HG03039 (cell line): ENCODE measurements around the gene NCOA4.
A peak's percentile ranks its signal among the peaks of the same experiment; 100 is the strongest.
"Not testable (repeated sequence)": the region's sequence is repeated elsewhere in the genome, so short reads cannot be mapped to it uniquely, and the experiment has no call there.

Source experiments
- ATAC-seq: cut with Tn5 transposase; IDR thresholded peaks from one replicate; pipeline ENCODE4 v1.9.1; 2021; ENCODE audit warnings: mild to moderate bottlenecking, moderate library complexity; ENCODE audit not compliant: unreplicated experiment

NCOA4 gene

DNA sequence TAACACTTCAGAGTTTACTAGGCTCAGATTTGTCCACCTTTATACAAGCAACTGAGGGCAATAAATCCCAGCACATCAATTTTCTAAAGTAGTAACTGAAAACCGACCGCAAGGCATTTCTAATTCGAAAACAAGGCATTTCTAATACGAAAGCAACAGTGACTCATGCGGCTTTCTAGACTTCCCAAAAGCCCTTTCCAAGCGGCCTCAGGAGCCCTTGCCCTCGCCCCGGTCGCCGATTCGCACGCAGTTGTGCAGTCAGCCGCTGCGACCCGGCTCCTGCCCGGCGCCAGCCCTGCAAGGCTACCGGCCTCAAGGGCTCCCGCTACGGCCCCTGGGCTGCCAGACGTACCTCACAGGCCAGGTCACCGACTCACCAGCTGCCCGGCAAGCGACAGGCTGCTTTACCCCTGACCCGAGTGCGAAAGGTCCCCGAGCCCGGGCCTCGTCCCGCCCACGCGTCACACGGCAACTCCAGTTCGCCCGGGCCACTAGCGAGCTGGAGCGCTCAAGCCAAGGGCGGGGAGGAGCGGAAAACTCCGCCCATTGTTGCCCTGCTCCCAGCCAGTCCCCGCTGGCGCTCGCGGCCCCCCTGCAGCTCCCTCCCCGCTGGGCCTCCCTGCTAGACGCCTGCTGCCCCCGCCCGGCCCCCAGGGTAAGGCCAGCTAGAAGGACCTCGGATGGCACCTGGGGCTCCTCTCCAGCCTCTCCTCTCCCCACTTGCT is 7.3 kb downstream of the NCOA4 start:
- ATAC-seq, result peak; percentile 91

DNA sequence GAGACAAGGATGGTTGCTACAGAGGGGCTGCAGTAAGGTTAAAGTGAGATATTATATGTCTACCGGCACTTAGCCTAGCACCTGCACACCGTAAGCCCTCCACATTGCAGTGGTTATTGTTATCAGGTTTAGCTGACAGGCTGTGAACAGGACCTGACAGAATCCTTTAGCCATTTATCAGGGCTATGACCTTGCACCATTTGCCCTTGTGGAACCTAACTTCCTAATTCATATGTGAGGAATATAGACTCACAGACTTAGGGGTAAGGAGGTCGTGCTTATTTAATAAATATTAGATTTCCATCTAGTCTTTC is 10.1 kb downstream of the NCOA4 start:
- ATAC-seq, result no peak

DNA sequence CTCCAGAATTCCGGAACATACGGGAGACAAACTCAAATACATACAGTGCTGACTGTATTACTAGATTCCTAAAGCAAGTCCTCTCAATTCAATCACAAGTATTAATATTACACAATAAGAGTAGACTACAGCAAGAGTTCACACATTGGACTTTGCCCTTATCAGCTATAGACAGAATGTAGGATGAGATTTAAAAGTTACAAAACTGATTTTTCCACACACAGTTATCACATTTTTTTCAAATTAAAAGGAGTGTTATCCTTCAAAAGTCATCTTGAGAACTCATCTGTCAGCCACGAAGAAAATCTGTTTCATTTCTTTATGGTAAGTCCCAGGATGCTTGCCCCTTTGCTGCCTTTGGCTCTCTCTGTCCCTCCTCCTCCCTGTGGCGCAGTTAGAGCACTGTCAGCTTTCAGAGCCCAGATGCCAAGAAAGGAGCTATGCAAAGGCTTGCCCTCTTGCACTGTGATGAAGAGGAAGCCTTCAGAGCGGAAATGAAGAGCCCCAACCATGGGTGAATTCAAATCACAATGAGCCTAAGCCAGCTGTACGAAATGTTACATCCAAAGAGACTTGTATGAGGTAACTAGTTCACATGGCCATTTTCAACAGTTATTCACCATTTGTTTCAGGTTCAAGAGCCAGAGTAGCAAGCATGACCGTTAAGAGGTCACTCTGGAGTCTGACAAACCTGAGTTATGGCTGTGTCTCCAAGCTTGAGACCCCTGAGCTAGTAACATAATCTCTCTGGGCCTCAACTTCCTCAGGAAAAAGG is 10.7 kb downstream of the NCOA4 start:
- ATAC-seq, result no peak

DNA sequence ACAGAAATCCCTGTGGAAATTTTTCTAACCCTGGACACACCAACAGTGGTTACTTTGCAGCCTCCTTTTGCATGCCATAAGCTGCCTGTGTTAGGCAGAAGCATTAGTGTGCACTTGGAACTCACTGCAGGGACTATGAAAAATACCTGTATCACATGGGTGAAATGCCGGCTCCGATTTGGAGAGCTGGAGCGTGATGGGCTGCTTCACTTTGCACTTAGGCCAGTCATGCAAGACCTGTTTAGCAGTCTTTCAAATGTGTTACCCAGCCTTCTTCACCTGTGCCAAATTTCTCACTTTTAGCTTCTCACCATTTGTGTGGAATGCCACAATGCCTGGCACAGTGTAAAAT is 11.3 kb downstream of the NCOA4 start:
- ATAC-seq, result no peak

GRCh38 chr10:46018453-46019176 is 11.8 kb downstream of the NCOA4 start:
- ATAC-seq, result no peak

GRCh38 chr10:46017733-46018132 is 12.7 kb downstream of the NCOA4 start:
- no peak for ATAC-seq

DNA sequence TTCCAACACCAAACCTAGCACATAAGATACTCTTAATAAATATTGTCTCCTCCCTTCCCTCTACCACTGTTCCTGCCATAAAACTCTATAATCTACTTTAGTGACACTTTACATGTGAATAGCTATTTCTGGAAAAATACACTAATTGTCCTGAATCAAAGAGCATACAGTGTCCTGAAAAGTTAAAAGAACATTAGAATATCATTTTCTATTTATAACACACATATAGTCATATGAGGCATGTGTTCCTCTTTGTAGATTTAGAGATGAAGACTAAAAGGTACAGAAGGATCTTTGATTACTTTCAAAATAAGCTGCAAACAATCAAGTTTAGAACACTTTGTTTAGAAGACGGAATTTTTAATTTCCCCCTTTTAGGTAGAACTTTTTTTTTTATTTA is 13.6 kb downstream of the NCOA4 start:
- ATAC-seq, result no peak

- no peak for ATAC-seq
Observed at GRCh38 chr10:46016190-46016589, 14.2 kb downstream of the NCOA4 start.

DNA sequence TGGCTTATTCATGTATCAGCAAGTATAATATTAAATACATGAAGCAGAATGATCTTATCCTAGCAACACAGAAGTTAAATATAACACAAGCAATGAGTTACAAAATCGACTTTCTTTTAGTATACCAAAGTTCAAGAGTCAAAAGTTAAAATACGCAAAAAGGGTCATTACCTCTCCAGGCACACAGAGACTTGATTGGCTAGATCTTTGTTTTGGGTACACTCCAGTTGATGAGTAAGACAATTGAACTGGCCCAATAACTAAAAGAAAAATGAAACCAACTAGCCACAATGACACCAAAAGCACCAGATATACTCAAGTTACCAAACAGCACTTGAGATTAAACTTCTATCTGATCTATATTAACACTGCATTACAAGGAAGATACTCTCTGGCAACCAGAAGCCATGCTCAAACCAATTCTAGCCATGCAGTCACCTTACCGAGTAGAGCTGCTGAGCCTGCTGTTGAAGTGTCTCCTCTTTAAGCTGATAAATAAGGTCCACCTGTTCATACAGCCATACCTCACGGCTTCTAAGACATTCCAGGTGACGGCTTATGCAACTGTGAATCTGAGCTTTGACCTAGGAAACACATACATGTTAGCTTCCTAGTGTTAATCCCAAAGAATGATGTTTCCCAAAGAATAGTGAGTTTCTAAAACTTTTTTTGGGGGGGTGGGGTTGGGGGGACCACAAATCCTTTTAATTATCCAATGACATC is 15.6 kb downstream of the NCOA4 start:
- no peak for ATAC-seq

- ATAC-seq, result no peak
Observed at GRCh38 chr10:46014206-46014605, 16.2 kb downstream of the NCOA4 start.

- ATAC-seq, result no peak
Observed at GRCh38 chr10:46012746-46013145, 17.7 kb downstream of the NCOA4 start.

DNA sequence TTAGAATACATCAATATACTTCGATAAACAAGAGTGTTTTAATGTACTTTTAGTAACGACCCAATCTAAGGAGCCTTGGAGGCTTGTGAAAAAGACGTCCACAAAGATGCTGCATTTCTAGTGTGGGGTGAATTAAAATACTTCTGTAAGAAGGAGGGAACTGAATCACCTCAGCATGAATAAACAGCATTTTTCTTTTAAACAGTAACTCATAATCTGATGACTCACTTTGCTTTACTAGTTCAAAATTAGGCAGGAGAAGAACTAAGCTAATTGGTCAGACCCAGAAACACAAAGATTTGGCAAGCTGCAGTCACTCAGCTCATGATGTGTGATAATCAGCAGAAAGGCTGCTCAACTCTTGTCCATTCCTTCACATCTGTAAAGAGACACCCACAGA is 24.2 kb downstream of the NCOA4 start:
- no peak for ATAC-seq

- ATAC-seq, result no peak
Observed at GRCh38 chr10:46005383-46005782, 25.0 kb downstream of the NCOA4 start.

- no peak for ATAC-seq
Observed at GRCh38 chr10:46004963-46005362, 25.5 kb downstream of the NCOA4 start.

DNA sequence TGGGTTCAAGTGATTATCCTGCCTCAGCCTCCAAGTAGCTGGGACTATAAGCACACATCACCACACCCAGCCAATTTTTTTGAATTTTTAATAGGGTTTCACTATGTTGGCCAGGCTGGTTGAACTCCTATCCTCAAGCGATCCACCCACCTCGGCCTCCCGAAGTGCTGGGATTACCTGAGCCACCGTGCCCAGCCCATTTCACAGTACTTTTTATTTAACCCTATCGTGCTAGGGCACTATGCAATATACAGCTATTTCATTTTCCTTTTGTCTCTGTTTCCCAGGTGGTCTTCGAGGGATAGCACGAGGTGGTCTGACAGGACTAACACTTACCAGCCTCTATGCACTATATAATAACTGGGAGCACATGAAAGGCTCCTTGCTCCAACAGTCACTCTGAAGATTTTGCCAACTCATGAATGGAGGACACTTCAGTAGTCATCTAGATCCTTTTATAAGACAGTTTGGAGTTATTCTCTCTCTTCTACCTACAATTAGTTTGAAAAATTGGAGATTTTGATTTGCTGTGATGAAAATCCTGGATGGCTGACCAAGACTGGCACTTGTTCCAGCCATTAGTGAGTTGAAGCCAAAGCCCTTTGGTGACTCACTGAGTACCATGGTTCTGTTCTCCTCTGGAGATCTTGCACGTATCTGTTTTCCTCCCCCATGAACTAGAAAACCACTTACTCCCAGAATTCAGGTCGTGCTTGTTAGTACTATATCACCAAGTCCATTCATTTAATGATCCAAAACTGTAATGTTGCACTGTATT is 27.3 kb downstream of the NCOA4 start:
- no peak for ATAC-seq

GRCh38 chr10:46002189-46002687 is 28.2 kb downstream of the NCOA4 start:
- ATAC-seq, result not testable (repeated sequence)

DNA sequence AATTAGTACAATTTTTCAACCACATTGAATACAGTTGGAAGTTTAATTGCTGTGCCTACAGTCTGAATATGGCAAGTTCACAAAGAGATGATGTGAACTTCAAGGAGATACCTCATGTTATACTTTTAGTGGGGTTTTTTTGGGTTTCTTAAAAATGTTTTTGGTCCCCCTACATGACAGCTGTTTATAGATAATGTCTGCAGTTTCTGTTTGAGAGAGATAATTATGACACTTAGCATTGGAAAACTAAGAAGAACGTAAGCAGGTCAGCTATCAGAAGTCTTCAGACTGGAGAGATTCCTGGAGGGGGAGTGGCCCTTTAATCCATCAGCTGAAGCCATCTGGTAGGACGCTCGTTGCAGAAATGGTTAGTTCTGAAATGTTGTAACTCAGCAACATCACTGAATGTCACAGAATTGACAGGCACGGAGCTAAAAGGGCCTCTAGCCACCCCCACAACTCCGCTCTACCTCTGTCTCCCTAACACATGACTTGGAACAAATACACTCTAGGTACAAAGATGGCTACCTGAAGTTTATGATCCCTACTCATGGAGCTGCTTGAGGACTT is 29.2 kb downstream of the NCOA4 start:
- ATAC-seq, result no peak

GRCh38 chr10:46000538-46000937 is 29.9 kb downstream of the NCOA4 start:
- no peak for ATAC-seq

DNA sequence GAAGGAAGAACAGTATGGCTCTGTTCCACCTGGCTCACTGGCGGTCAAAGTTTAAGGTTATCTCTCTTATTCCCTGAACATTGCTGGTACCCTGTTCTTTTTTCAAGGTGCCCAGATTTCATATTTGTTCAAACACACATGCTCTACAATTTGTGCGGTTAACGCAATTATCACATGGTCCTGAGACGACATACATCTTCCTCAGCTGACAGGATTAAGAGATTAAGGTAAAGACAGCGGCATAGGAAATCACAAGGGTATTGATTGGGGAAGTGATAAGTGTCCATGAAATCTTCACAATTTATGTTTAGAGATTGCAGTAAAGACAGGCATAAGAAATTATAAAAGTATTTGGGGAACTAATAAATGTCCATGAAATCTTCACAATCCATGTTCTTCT is 30.5 kb downstream of the NCOA4 start:
- ATAC-seq, result not testable (repeated sequence)
